Nephron (organoid): ENCODE results near the gene MSI2.

Experiments
- H3K27ac Mint-ChIP-seq, 3 experiments: 2 replicates each; pipeline ENCODE4 v1.8.0; 2020; ENCODE audit warnings: mixed read lengths in 3 of 3, mild to moderate bottlenecking in 2 of 3, moderate library complexity in 1 of 3
- H3K27me3 Mint-ChIP-seq: 2 replicates; pipeline ENCODE4 v1.8.0; 2021; ENCODE audit warnings: low read depth, mild to moderate bottlenecking, moderate library complexity, mixed read lengths
- H3K36me3 Mint-ChIP-seq: 2 replicates; pipeline ENCODE4 v1.8.0; 2020; ENCODE audit warnings: low read depth, mixed read lengths
- H3K4me1 Mint-ChIP-seq: 2 replicates; pipeline ENCODE4 v1.8.0; 2020; ENCODE audit warnings: mixed read lengths
- H3K4me3 Mint-ChIP-seq, 3 experiments: 2 replicates each; pipeline ENCODE4 v1.8.0; 2020; ENCODE audit warnings: mild to moderate bottlenecking in 3 of 3, mixed read lengths in 3 of 3, moderate library complexity in 2 of 3
- H3K9me3 Mint-ChIP-seq: 2 replicates; pipeline ENCODE4 v1.8.0; 2020; ENCODE audit warnings: mixed read lengths
- TF ChIP-seq, protein P1 (sequence below), 3 experiments: fragments of 200-600 bp; sonication (generic); IDR thresholded peaks; one replicate each; pipeline ENCODE4 v1.5.0; 2021; ENCODE audit warnings: antibody characterized with exemption in 3 of 3; ENCODE audit not compliant: unreplicated experiment in 3 of 3

The MSI2 gene

DNA sequence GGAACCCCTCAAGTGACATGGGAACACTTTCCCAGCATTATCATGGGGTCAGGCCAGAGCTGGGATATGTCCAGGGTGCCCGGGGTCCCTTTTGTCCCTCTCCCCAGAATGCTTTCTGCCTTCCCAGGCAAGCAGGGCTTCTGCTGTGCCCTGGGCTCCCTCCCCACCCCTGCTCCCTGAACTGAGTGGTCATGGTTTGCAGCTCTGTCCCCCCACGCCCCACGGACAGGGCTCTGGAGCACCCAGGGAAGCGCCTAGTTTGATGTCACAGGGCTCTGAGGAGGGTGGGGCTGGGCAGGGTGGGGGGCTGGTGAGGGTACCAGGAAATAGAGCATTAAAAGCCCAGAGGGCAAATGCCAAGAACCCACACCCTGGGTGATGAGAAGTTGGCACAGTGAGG, 396.5 kb downstream of the MSI2 start:
- H3K4me1 Mint-ChIP-seq = no peaks in the 10 kb centered on the region
- no peak overlapping the region for H3K4me3 Mint-ChIP-seq
- H3K36me3 Mint-ChIP-seq = peaks cover 27% of the 10 kb centered on the region
- peaks cover 7% of the 10 kb centered on the region for H3K27me3 Mint-ChIP-seq
- no peak overlapping the region for H3K27ac Mint-ChIP-seq
- no peaks in the 10 kb centered on the region for H3K9me3 Mint-ChIP-seq
- TF ChIP-seq, protein P1, sequence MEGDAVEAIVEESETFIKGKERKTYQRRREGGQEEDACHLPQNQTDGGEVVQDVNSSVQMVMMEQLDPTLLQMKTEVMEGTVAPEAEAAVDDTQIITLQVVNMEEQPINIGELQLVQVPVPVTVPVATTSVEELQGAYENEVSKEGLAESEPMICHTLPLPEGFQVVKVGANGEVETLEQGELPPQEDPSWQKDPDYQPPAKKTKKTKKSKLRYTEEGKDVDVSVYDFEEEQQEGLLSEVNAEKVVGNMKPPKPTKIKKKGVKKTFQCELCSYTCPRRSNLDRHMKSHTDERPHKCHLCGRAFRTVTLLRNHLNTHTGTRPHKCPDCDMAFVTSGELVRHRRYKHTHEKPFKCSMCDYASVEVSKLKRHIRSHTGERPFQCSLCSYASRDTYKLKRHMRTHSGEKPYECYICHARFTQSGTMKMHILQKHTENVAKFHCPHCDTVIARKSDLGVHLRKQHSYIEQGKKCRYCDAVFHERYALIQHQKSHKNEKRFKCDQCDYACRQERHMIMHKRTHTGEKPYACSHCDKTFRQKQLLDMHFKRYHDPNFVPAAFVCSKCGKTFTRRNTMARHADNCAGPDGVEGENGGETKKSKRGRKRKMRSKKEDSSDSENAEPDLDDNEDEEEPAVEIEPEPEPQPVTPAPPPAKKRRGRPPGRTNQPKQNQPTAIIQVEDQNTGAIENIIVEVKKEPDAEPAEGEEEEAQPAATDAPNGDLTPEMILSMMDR (IDR thresholded peaks at IDR 0.05; ENCODE audit: unreplicated experiment in 3 of 3) = no peak

DNA sequence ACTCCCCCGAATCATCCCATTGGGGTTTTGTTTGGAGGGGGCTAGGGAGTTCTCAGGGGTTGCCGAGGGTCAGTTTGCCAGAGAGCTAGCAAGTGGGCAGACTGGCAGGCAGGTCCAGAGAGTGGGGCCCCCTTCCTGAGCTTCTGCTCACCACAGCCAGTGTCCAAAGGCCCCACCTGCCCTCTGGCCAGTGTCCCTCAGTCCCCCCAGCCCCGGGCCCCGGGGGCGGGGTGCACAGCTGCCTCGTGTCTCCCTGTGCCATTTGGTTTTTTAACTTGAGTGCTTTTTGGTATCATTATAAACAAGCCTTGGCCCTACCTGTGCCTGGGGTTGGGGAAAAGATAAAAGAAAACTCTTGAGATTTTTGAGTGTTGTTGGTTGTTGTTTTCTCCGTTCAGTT, 397.0 kb downstream of the MSI2 start:
- Mint-ChIP-seq H3K9me3 (no peaks in the 10 kb centered on the region), H3K36me3 (peaks cover 27% of the 10 kb centered on the region), H3K4me1 (no peaks in the 10 kb centered on the region), H3K27ac (no peak overlapping the region), H3K27me3 (peaks cover 7% of the 10 kb centered on the region), H3K4me3 (no peak overlapping the region)
- TF ChIP-seq, protein P1 (IDR thresholded peaks at IDR 0.05; ENCODE audit: unreplicated experiment in 3 of 3) = no peak

DNA sequence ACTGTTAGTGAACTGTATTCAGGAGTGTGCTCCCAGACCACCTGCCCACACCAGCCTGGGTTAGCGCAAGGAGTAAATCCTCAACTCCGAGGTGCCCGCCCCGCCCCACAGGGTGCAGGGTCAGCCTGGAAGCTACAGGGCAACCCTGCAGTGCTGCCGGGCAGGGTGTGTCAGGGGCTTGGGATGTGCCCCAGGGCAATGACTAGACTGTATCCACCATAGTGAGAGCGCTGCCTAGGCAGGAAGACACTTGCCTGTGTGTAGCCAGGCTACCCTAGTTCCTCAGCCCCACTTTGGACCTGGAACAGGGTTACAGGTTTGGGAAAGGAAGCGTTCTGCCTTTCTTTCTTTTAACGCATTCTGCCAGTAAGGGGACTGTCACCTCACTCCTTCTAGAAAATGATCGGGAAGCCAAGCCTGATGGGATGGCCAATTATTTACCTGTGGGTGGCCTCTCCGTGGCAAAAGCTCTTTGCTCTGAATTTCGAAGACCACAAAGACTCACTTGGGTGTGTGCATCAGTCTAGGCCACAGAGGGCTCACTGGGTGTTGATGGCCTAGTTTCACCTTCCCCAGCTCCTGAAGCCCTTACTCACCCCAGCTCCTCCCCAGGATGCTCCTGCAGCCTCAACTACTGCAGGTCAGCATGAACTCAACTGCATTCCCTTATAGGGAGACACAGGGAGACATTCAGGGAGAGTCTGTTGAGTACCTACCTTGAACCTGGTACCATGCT, 397.9 kb downstream of the MSI2 start:
- Mint-ChIP-seq H3K27me3 (peaks cover 7% of the 10 kb centered on the region), H3K4me3 (no peak overlapping the region), H3K36me3 (peaks cover 27% of the 10 kb centered on the region), H3K9me3 (no peaks in the 10 kb centered on the region), H3K27ac (no peak overlapping the region), H3K4me1 (no peaks in the 10 kb centered on the region)
- TF ChIP-seq, protein P1 (IDR thresholded peaks at IDR 0.05; ENCODE audit: unreplicated experiment in 3 of 3) = no peak

DNA sequence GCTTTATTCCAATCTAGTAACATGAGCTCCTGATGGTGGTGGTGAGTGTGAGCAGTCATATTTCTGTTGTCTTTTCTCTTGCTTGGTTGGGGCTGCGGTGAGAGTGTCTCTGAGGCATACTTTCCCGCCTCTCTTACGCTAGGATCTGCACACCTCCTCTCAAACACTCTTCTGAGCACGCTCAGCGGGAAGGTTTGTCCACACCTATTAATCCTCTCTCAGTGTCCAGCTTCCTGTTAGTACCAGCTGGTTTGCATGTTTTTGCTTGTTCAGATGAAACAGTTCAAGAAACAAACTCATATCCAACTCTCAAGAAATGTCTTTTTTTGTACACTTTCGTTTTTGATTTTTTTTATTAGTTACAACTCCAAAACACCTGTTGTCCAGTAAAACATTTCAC, 399.2 kb downstream of the MSI2 start:
- Mint-ChIP-seq H3K27me3 (peaks cover 7% of the 10 kb centered on the region), H3K9me3 (no peaks in the 10 kb centered on the region), H3K27ac (no peak overlapping the region), H3K4me3 (no peak overlapping the region), H3K36me3 (peaks cover 34% of the 10 kb centered on the region), H3K4me1 (peaks cover 7% of the 10 kb centered on the region)
- TF ChIP-seq, protein P1 (IDR thresholded peaks at IDR 0.05; ENCODE audit: unreplicated experiment in 3 of 3) = no peak

DNA sequence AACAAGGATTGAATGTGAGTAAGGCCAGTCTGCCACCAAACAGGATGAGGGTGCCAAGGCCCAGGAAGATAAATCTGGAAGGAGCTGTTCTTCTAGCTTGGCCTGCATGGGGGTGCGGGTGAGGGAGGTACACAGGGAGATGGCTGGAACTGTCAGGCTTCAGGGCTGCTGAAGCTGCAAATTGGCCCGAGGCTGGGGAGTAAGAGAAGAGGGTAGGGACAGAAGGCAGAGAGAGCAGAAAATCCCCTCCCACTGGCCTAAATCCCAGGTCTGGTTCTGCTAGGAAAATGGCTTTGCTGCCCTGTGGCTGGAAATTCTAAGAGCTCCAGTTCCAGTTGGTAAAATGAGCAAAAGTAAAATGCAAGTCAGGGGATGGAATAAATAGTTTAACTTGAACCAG, 400.9 kb downstream of the MSI2 start:
- H3K4me1 Mint-ChIP-seq = peaks cover 23% of the 10 kb centered on the region

More for the DNA sequence above, 400.9 kb downstream of the MSI2 start:
- peaks cover 34% of the 10 kb centered on the region for H3K36me3 Mint-ChIP-seq
- peaks cover 7% of the 10 kb centered on the region for H3K27me3 Mint-ChIP-seq
- no peaks in the 10 kb centered on the region for H3K9me3 Mint-ChIP-seq
- TF ChIP-seq, protein P1 (IDR thresholded peaks at IDR 0.05; ENCODE audit: unreplicated experiment in 3 of 3) = no peak
- H3K4me3 Mint-ChIP-seq = no peak overlapping the region
- no peak overlapping the region for H3K27ac Mint-ChIP-seq
